GM12874 (cell line): ENCODE data around the gene KIF3A.

Source experiments
- TF ChIP-seq, protein P1 (sequence below): IDR thresholded peaks from 2 replicates; pipeline ENCODE4 v1.5.1; 2011; ENCODE audit warnings: low read depth, mild to moderate bottlenecking, control low read depth, low read length, moderate library complexity; ENCODE audit not compliant: insufficient read depth

The KIF3A gene

DNA sequence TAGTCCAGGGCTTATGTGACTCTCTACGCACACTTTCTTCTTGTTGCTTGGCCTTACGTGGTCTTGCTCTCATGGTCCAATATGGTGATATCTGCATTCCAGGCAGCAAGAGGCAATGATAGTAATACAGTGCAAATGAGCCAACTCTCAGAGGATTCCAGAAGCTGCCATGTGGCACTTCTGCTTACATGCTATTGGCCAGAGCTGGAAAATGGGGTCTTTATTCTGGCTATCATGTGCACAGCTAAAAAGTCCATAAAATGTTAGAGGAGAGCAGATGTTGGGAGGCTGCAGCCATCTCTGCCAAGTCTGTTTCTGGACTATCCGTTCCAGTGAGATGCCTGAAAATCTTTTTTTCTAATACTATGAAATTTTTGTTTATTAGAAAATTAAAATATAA lies 42.6 kb upstream of the KIF3A start:
- TF ChIP-seq, protein P1, sequence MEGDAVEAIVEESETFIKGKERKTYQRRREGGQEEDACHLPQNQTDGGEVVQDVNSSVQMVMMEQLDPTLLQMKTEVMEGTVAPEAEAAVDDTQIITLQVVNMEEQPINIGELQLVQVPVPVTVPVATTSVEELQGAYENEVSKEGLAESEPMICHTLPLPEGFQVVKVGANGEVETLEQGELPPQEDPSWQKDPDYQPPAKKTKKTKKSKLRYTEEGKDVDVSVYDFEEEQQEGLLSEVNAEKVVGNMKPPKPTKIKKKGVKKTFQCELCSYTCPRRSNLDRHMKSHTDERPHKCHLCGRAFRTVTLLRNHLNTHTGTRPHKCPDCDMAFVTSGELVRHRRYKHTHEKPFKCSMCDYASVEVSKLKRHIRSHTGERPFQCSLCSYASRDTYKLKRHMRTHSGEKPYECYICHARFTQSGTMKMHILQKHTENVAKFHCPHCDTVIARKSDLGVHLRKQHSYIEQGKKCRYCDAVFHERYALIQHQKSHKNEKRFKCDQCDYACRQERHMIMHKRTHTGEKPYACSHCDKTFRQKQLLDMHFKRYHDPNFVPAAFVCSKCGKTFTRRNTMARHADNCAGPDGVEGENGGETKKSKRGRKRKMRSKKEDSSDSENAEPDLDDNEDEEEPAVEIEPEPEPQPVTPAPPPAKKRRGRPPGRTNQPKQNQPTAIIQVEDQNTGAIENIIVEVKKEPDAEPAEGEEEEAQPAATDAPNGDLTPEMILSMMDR, result no peak

DNA sequence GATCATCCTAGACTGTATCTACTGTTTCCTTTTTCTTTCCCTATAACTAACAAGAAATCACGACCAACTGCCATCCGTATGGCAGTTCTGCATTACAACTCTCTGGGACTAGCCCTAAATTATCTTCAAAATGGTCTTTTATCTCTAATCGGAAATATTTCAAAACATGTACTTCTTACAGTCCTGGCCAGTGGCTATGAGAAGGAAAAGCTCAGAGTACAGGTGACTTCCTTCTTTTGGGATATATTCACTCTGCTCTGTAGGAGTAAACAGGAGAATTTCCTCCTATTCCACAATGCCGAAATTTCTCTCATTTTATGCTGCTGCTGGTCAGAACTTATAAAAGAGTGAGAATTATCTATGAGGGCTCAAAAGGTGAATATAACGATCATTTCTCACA lies 41.5 kb upstream of the KIF3A start:
- TF ChIP-seq, protein P1, result no peak

DNA sequence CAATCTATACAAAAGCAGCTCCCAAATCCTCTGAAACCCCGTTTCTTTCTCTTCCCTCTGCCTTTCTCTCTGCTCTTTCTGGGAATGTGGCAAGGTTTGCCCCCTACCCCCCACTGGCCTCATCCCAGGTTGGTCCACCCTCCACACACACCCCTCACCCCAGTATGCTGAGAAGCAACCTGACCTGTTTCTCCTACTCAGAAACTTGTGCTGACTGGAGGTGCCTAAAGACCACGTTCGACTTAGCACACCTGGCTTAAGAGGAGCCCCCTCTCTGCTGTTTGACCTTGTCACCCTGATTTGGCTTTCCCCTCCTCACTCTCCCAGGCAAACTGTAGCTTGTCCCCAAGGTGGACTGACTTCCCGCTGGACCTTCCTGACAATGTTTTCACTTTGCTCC lies 40.8 kb upstream of the KIF3A start:
- TF ChIP-seq, protein P1, result no peak

DNA sequence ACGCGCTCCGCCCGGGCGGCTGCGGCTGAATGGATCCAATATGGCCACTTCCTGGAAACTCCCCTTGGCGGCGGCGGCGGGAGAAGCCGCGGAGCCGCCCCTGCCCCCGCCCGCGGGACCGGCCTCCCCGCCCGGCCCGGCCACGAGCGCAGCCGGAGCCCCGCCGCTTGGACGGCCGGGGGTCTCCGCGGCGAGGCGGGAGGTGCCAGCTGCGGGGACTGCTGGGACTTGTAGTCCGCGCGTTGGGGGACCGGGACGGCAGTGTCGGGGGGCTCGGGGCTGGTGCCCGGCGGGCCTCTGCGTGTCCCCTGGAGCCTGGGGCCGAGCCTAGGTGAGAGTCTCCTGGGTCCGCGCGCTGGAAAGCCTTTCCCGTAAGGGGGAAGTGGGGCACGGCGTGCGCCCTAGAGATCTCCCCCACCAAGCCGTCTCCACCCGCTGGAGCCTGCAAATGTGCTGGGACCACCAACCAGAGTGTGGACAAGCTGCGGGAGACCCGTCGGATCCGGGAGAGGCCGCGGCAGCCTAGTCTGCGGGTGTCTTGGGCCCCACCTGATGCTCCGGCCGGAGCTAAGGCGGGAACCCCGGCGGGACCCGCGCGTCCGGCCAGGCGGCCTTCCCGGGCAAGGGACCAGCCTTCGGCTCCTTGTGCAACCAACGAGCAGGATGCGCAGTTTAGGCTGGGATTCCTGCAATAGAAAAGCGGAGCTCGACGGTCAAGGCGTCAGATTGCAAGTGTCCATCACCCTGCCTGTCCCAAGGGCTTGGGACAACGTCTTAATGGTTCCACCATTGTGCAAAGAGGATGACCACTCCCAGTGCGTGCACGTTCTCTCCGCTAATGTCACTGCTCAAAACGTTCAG lies 40.1 kb upstream of the KIF3A start, which contains the start of gene SEPTIN8:
TSS of gene SEPTIN8 (minus strand) at position 31 of the 861 bp plus-strand sequence. CDS start 102 bp downstream, outside the sequence.
- TF ChIP-seq, protein P1, result no peak

DNA sequence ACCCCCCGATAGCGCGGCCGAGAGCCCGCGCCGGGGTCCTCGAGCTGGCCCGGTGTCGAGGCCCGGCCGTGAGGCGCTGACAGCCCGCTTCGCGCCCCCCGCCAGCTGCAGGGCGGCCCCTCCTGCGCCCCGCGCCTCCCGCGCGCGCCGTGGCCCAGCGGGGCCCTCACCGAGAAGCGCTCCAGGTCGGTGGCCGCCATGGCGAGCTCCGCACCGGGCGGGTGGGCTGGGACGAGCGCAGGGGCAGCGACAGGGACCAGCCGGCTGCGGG lies 39.5 kb upstream of the KIF3A start:
- TF ChIP-seq, protein P1, result no peak

DNA sequence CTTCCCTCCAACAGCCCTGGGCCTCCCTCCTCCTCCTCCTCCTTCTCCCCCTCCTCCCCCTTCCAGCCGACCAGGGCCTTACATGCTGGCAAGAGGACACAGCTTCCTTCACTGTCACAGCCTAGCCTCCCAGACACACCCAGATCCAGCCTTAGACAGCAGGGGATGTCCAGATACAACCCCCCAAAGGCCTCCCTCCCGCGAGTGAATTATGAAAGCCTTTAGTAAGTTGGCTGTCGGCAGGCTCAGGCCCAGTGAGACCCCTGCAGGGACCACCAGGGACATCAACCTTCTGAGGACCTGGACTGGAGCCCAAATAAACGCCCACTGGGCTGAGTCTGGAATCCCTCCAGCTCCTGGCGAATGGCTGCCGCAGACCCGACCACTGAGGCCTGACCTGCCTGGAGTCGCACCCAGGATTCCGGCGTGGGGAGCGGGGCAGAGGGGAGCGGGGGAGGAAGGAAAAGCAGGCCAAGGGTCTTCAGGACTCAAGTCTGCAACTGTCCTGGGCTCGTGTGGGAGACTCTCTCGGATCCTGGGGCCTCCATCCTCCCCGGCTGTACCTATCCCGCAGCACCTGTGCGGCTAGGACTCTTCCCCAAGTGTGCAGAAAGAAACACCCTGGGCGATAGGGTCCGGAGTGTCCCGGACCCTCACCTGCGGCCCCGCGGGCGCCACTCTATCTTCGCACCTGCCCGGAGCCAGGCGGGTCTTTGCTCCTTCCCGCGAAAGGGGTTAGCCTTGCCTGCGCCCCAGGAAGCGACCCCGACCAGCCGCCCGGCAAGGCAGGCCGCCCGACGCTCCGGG lies 39.0 kb upstream of the KIF3A start:
- TF ChIP-seq, protein P1, result no peak

DNA sequence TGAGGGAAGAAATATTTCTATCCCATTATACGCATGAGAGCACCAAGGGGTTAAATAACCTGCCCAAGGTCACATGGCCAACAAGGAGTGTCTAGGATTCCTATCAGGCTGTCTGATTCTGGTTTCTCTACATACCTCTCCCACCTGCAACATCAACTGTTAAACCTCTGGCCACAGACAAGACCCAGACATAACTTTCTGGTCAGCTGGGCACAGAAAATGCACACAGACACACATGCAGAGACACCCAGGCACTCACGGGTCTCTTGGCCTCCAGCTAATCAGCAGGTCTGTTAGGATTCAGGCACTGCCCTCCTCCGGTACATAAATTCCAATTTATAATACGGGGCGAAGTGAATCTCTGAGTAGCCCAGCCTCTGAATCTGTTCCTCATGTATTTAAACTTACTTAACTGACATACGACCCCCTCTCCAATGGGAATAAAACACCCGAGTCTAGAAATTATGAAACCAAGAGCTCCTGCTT lies 38.2 kb upstream of the KIF3A start:
- TF ChIP-seq, protein P1, result no peak
